Mucosa of stomach (tissue), 1 donor: ENCODE data around the gene WBP1L.
"Not testable (repeated sequence)": the region's sequence is repeated elsewhere in the genome, so short reads cannot be mapped to it uniquely, and the experiment has no call there.

Experiments used
- H3K27me3 ChIP-seq: one replicate; pipeline ENCODE4 v1.7.0; 2013; ENCODE audit warnings: mild to moderate bottlenecking, low read length; ENCODE audit not compliant: control insufficient read depth, insufficient read depth
- H3K36me3 ChIP-seq: one replicate; pipeline ENCODE4 v1.7.0; 2013; ENCODE audit warnings: low read length; ENCODE audit not compliant: control insufficient read depth, insufficient read depth
- H3K4me1 ChIP-seq: one replicate; pipeline ENCODE4 v1.7.0; 2013; ENCODE audit warnings: mild to moderate bottlenecking, low read length; ENCODE audit not compliant: control insufficient read depth, insufficient read depth
- H3K4me3 ChIP-seq: one replicate; pipeline ENCODE4 v1.7.0; 2013; ENCODE audit warnings: low read length
- H3K9ac ChIP-seq: one replicate; pipeline ENCODE4 v1.7.0; 2013; ENCODE audit warnings: mild to moderate bottlenecking, low read length, moderate library complexity
- H3K9me3 ChIP-seq: one replicate; pipeline ENCODE4 v1.7.0; 2013; ENCODE audit warnings: mild to moderate bottlenecking, low read length, moderate library complexity; ENCODE audit not compliant: control insufficient read depth
- donor health status: Pancreatic carcinoma.

Gene WBP1L

GRCh38 chr10:102743588-102744373 is at the start of gene WBP1L:
WBP1L (plus strand) TSS chr10:102743948; CDS start chr10:102744054, 106 bp downstream.
- no peaks in the 10 kb centered on the region for H3K36me3 ChIP-seq
- H3K27me3 ChIP-seq: no peaks in the 10 kb centered on the region
- peak within 1 kb of the TSS; percentile 98 for H3K9ac ChIP-seq
- H3K4me1 ChIP-seq: peaks cover 5% of the 10 kb centered on the region
- no peaks in the 10 kb centered on the region for H3K9me3 ChIP-seq
- H3K4me3 ChIP-seq: peak within 1 kb of the TSS; percentile 94

DNA sequence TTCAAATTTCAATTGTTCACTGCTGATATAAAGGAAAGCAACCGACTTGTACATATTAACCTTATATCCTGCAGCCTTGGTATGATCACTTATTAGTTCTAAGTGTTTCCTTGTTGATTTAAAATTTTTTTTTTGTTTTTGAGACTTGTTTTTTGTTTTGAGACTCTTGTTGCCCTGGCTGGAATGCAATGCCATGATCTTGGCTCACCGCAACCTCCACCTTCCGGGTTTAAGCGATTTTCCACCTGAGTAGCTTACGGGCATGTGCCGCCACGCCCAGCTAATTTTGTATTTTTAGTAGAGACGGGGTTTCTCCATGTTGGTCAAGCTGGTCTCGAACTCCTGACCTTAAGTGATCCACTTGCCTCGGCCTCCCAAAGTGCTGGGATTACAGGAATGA is 48.3 kb upstream of the WBP1L start:
- H3K27me3 ChIP-seq, H3K4me1 ChIP-seq, H3K9ac ChIP-seq, H3K36me3 ChIP-seq, H3K4me3 ChIP-seq, H3K9me3 ChIP-seq: not testable (repeated sequence)

DNA sequence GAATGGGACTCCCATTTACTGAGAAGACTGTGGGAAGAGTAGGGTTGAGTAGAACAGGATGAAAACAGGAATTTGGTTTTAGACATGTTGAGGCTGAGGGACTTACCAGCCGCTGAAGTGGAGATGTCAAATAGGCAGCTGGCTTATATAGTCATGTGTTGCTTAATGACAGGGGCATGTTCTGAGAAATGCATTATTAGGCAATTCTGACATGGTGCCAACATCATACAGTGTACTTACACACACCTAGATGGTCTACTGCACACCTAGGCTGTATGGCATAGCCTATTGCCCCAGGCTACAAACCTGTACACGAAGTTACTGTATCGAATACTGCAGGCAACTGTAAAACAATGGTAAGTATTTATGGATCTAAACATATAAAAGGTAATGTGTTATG is 47.0 kb upstream of the WBP1L start:
- Histone ChIP-seq H3K9ac (no peak overlapping the region), H3K4me3 (no peak overlapping the region)

GRCh38 chr10:102698894-102699293 is 44.9 kb upstream of the WBP1L start:
- Histone ChIP-seq H3K9ac (no peak overlapping the region), H3K27me3 (no peaks in the 10 kb centered on the region), H3K36me3 (peaks cover 6% of the 10 kb centered on the region), H3K9me3 (no peaks in the 10 kb centered on the region), H3K4me3 (no peak overlapping the region), H3K4me1 (no peaks in the 10 kb centered on the region)

More for the DNA sequence above, 47.0 kb upstream of the WBP1L start:
- Histone ChIP-seq H3K27me3 (no peaks in the 10 kb centered on the region), H3K9me3 (no peaks in the 10 kb centered on the region), H3K4me1 (no peaks in the 10 kb centered on the region), H3K36me3 (peaks cover 6% of the 10 kb centered on the region)

DNA sequence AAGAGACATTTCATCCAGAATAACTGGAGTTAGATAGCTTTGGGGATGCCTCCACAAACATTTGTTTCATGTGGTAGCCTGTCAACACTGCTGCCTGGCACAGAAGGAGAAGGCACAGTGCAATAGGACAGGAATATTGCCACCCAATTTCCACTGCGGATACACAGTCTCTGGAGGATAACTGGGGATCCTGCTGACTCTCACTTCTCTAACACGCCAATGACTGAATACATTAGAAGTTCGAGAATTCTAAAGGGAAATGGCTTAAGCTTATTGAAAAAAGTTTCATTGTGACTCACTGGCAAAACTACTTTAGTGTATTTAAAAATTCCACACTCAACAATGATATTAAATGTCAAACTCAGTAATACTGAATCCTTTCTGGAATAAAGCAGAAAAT is 42.5 kb upstream of the WBP1L start:
- Histone ChIP-seq H3K9ac (no peak overlapping the region), H3K9me3 (no peaks in the 10 kb centered on the region), H3K36me3 (peaks cover 6% of the 10 kb centered on the region), H3K4me3 (no peak overlapping the region), H3K27me3 (no peaks in the 10 kb centered on the region), H3K4me1 (no peaks in the 10 kb centered on the region)

- no peaks in the 10 kb centered on the region for H3K27me3 ChIP-seq
- no peaks in the 10 kb centered on the region for H3K9me3 ChIP-seq
- H3K4me1 ChIP-seq: no peaks in the 10 kb centered on the region
- H3K4me3 ChIP-seq: no peak overlapping the region
- no peak overlapping the region for H3K9ac ChIP-seq
- peaks cover 6% of the 10 kb centered on the region for H3K36me3 ChIP-seq
These were observed 42.0 kb upstream of the WBP1L start for GRCh38 chr10:102701796-102702195.

DNA sequence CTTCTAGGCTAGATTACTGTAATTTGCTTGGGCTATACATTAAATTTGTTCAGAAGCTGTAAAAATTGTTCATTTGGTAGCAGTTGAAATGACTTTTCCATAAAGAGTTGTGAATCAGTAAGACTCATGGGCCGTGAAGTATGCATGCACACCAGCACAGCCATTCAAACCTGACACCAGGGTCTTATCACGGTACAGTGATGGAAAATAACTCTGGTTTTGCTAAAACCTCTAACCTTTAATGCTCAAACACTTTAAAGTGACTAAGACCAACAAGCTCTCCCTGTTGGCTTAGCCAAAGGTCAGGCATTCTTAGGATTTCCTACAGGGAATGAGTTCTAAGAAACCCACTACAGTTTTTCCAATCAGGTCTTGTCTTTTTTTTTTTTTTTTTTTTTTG is 41.0 kb upstream of the WBP1L start:
- H3K4me3 ChIP-seq: no peak overlapping the region
- no peak overlapping the region for H3K9ac ChIP-seq
- H3K4me1 ChIP-seq: no peaks in the 10 kb centered on the region
- no peaks in the 10 kb centered on the region for H3K27me3 ChIP-seq
- H3K36me3 ChIP-seq: peaks cover 6% of the 10 kb centered on the region
- H3K9me3 ChIP-seq: no peaks in the 10 kb centered on the region

DNA sequence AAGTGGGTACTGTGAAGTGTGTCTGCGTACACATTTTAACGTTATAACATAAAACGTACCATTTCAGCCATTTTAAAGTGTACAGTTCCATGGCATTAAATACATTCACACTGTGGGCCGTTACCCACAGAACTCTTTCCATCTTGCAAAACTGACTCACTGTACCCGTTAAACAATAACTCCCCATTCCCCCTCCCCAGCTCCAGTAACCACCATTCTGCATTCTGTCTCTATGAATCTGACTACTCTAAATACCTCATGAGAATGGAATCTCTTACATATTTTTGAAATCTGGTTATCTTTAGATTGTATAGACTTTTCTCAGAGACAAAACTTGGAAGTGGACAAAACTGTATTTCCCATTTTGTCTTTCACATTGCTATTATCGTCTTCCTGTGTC is 38.8 kb upstream of the WBP1L start:
- no peak overlapping the region for H3K9ac ChIP-seq
- no peaks in the 10 kb centered on the region for H3K36me3 ChIP-seq
- H3K4me1 ChIP-seq: no peaks in the 10 kb centered on the region
- no peak overlapping the region for H3K4me3 ChIP-seq
- no peaks in the 10 kb centered on the region for H3K27me3 ChIP-seq
- H3K9me3 ChIP-seq: no peaks in the 10 kb centered on the region

- no peaks in the 10 kb centered on the region for H3K36me3 ChIP-seq
- H3K4me1 ChIP-seq: no peaks in the 10 kb centered on the region
- H3K9ac ChIP-seq: no peak overlapping the region
- no peaks in the 10 kb centered on the region for H3K9me3 ChIP-seq
- no peaks in the 10 kb centered on the region for H3K27me3 ChIP-seq
- no peak overlapping the region for H3K4me3 ChIP-seq
These were observed 38.2 kb upstream of the WBP1L start for GRCh38 chr10:102705531-102705930.

DNA sequence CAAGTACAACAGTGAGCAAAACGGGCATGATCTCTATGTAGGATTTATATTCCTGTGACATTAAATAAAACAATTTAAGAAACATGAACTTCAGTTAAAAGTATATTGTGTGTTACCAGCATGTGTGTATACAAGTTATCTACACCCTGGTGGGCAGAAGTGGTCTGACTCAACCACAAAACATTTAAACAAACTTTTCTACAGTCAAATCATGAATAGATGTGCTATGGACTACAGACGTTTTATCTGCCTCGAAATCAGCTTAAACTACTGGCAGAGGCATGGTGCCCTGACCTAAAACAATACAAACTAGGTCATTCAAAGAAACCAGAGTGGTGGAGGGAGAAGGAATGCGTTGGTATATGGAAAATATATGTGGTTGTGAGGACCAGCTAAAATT is 33.1 kb upstream of the WBP1L start:
- no peak overlapping the region for H3K9ac ChIP-seq
- no peaks in the 10 kb centered on the region for H3K36me3 ChIP-seq
- no peak overlapping the region for H3K4me3 ChIP-seq
- peaks cover 5% of the 10 kb centered on the region for H3K4me1 ChIP-seq
- no peaks in the 10 kb centered on the region for H3K27me3 ChIP-seq
- H3K9me3 ChIP-seq: no peaks in the 10 kb centered on the region

DNA sequence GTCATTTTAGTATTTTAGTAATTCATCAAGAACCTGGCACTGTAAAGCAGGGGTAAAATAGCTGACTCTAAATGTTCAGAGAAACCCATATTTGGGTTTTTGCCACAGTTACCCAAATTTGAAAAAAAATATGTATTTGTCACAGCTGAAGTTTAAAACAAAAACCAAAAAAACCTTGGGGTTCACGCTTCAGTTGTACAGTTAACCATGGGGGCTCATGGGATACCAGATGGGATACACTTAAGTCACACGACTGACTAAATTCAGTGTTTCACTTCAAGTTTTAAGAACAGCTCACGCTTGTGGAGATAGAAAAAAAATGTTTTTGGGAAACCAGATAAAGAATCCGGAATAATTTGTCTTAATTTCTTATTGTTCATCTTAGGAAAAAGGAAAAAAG is 31.7 kb upstream of the WBP1L start:
- Histone ChIP-seq H3K27me3 (no peaks in the 10 kb centered on the region), H3K4me1 (peaks cover 10% of the 10 kb centered on the region), H3K36me3 (no peaks in the 10 kb centered on the region), H3K9ac (no peak overlapping the region), H3K4me3 (no peak overlapping the region), H3K9me3 (no peaks in the 10 kb centered on the region)

DNA sequence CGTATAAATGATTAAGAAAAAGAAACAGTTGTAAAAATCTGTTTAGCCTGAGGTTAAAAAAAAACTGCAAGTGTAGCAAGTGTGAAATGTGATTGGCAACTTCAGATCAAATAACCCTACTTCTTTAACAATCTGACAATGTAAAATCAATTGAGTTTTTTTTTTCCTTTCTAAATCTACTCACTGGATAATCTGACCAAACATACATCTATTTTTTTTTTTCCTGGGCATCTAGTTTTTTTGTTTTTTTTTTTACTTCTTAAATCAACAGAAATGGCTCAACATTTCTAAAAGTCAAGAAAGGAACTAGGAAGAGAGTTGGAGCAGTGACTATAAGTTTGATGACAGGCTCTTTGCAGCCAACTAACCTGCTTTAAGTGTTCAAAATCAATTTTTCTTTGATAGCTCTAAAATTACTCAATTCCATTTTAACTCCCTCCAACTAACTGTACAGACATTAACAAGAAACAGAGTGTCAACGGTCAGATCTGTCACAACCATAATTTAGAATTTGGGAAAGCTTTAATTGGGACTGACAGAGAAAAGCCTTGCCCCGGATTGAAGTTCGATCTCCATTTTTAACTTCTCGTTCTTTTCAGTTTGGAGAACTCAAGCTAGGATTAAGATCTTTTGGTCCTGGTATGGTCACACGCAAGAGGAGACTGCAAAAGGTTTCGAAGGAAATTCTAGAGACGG is 30.8 kb upstream of the WBP1L start:
- peaks cover 10% of the 10 kb centered on the region for H3K4me1 ChIP-seq

More for the DNA sequence above, 30.8 kb upstream of the WBP1L start:
- Histone ChIP-seq H3K9me3 (no peaks in the 10 kb centered on the region), H3K4me3 (peak overlapping the region; percentile 98), H3K36me3 (no peaks in the 10 kb centered on the region), H3K27me3 (no peaks in the 10 kb centered on the region), H3K9ac (peak overlapping the region; percentile 78)
